Fibroblast of lung (primary cell): ENCODE measurements around the gene NAXD. TPM values are rescaled to one million over a fixed set of nuclear protein-coding genes. Genes with fewer than 3 reads are reported as not detected.

Source experiments
- DNase-seq, 2 donors: peaks; one replicate each; pipeline versions ENCODE4 v3.0.0 to v3.0.0-alpha.2; 2010; ENCODE audit warnings: low read depth in 2 of 2
- H2AFZ ChIP-seq: 2 replicates; pipeline ENCODE4 v1.5.1; 2012; ENCODE audit warnings: low read length, control low read depth, inconsistent platforms
- H3K27ac ChIP-seq: 2 replicates; pipeline ENCODE4 v1.5.1; 2011; ENCODE audit warnings: low read length, control low read depth; ENCODE audit not compliant: insufficient read depth
- H3K27me3 ChIP-seq: 2 replicates; pipeline ENCODE4 v1.5.1; 2011; ENCODE audit warnings: mild to moderate bottlenecking, low read length; ENCODE audit not compliant: control insufficient read depth, insufficient read depth
- H3K36me3 ChIP-seq: 2 replicates; pipeline ENCODE4 v1.5.1; 2011; ENCODE audit warnings: low read length; ENCODE audit not compliant: control insufficient read depth, insufficient read depth
- H3K4me1 ChIP-seq: 2 replicates; pipeline ENCODE4 v1.5.1; 2011; ENCODE audit warnings: low read length; ENCODE audit not compliant: control insufficient read depth, insufficient read depth; ENCODE audit errors: extremely low read depth
- H3K4me2 ChIP-seq: 2 replicates; pipeline ENCODE4 v1.5.1; 2011; ENCODE audit warnings: low read length, control low read depth; ENCODE audit not compliant: insufficient read depth; ENCODE audit errors: extremely low read depth
- H3K4me3 ChIP-seq, 4 experiments: fragments of 200-600 bp in 1 of 4; sonication (generic) in 1 of 4; replicated peaks in 1 of 4; 2 replicates each; pipeline ENCODE4 v1.5.1; 2011 to 2016; ENCODE audit warnings: low read length in 4 of 4, low read depth in 3 of 4, mild to moderate bottlenecking in 3 of 4, control low read depth in 2 of 4, inconsistent platforms in 1 of 4, mixed read lengths in 1 of 4; ENCODE audit not compliant: insufficient read depth in 1 of 4; ENCODE audit errors: control extremely low read depth in 1 of 4
- H3K79me2 ChIP-seq: 2 replicates; pipeline ENCODE4 v1.5.1; 2012; ENCODE audit warnings: mild to moderate bottlenecking, low read length, inconsistent platforms; ENCODE audit not compliant: control insufficient read depth, insufficient read depth
- H3K9ac ChIP-seq: 2 replicates; pipeline ENCODE4 v1.5.1; 2011; ENCODE audit warnings: mild to moderate bottlenecking, low read length, control low read depth; ENCODE audit not compliant: insufficient read depth
- H3K9me3 ChIP-seq: 2 replicates; pipeline ENCODE4 v1.5.1; 2012; ENCODE audit warnings: low read depth, low read length; ENCODE audit not compliant: control insufficient read depth, insufficient read depth
- H4K20me1 ChIP-seq: 2 replicates; pipeline ENCODE4 v1.5.1; 2011; ENCODE audit warnings: low read length; ENCODE audit not compliant: control insufficient read depth, insufficient read depth; ENCODE audit errors: extremely low read depth
- EZH2 ChIP-seq: IDR thresholded peaks from 2 replicates; pipeline ENCODE4 v1.5.1; 2012; ENCODE audit warnings: low read length, control low read depth, mild to moderate bottlenecking; ENCODE audit errors: missing control alignments
- polyA plus RNA-seq, 2 donors: library from polyadenylated mRNA; depleted of rRNA in 1 of 2; stranded (reverse) in 1 of 2; unstranded in 1 of 2; fragments of >200 nt; gene quantifications; 2 replicates each; pipeline ENCODE4 v1.2.1, GENCODE V29; 2011 to 2012; ENCODE audit warnings: missing spikeins in 1 of 2
- total RNA-seq: library from RNA; depleted of rRNA; stranded (reverse); fragments of >200 nt; gene quantifications from 2 replicates; pipeline ENCODE4 v1.2.1, GENCODE V29; 2014
- TF ChIP-seq, protein P1 (sequence below), 2 donors: IDR thresholded peaks in 1 of 2; conservative IDR thresholded peaks in 1 of 2; 1 replicate in 1 of 2; 2 replicates in 1 of 2; pipeline ENCODE4 v1.5.1; 2011 to 2012; ENCODE audit warnings: low read length in 2 of 2, control low read depth in 1 of 2, inconsistent platforms in 1 of 2, low read depth in 1 of 2, mild to moderate bottlenecking in 1 of 2

NAXD gene
- total and polyA plus RNA-seq, 2 donors (not counting 1 experiment from before 2014, with no cell fraction given): 22.4 to 34.0 TPM

DNA sequence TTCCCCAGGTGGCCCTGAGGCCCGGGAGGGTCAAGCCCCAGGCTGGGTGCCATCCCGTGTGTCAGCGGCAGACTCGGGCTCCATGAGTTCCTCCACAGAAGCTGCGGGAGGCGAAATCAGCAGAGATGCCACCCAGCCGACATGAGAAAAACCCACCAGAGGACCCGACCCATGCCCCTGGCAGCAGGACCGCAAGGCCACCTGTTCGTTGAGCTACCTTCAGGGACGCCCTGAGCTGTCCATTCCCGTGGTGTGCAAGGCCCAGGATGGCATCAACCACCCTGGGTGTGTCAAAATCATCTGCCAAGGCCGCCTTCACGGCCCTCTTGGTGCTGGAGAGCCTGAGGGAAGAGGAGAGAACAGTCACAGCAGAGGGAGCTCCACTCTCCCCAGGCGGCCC lies 30.4 kb downstream of the NAXD start:
- Histone ChIP-seq H3K36me3 (peaks cover 19% of the 10 kb centered on the region), H3K9me3 (no peaks in the 10 kb centered on the region), H3K27me3 (no peaks in the 10 kb centered on the region), H3K4me3 (no peak overlapping the region), H3K4me1 (peaks cover 8% of the 10 kb centered on the region), H3K9ac (no peak overlapping the region), H4K20me1 (no peaks in the 10 kb centered on the region), H3K4me2 (no peak overlapping the region), H3K27ac (no peak overlapping the region), H3K79me2 (no peaks in the 10 kb centered on the region), H2AFZ (no peak overlapping the region)
- DNase-seq: no peak
- TF ChIP-seq EZH2: no peak
- TF ChIP-seq, protein P1, sequence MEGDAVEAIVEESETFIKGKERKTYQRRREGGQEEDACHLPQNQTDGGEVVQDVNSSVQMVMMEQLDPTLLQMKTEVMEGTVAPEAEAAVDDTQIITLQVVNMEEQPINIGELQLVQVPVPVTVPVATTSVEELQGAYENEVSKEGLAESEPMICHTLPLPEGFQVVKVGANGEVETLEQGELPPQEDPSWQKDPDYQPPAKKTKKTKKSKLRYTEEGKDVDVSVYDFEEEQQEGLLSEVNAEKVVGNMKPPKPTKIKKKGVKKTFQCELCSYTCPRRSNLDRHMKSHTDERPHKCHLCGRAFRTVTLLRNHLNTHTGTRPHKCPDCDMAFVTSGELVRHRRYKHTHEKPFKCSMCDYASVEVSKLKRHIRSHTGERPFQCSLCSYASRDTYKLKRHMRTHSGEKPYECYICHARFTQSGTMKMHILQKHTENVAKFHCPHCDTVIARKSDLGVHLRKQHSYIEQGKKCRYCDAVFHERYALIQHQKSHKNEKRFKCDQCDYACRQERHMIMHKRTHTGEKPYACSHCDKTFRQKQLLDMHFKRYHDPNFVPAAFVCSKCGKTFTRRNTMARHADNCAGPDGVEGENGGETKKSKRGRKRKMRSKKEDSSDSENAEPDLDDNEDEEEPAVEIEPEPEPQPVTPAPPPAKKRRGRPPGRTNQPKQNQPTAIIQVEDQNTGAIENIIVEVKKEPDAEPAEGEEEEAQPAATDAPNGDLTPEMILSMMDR (conservative IDR thresholded peaks at IDR 0.05 in 1 of 2, IDR thresholded peaks at IDR 0.05 in 1 of 2; ENCODE audit: low read depth in 1 of 2, low read length in 2 of 2): no peak

DNA sequence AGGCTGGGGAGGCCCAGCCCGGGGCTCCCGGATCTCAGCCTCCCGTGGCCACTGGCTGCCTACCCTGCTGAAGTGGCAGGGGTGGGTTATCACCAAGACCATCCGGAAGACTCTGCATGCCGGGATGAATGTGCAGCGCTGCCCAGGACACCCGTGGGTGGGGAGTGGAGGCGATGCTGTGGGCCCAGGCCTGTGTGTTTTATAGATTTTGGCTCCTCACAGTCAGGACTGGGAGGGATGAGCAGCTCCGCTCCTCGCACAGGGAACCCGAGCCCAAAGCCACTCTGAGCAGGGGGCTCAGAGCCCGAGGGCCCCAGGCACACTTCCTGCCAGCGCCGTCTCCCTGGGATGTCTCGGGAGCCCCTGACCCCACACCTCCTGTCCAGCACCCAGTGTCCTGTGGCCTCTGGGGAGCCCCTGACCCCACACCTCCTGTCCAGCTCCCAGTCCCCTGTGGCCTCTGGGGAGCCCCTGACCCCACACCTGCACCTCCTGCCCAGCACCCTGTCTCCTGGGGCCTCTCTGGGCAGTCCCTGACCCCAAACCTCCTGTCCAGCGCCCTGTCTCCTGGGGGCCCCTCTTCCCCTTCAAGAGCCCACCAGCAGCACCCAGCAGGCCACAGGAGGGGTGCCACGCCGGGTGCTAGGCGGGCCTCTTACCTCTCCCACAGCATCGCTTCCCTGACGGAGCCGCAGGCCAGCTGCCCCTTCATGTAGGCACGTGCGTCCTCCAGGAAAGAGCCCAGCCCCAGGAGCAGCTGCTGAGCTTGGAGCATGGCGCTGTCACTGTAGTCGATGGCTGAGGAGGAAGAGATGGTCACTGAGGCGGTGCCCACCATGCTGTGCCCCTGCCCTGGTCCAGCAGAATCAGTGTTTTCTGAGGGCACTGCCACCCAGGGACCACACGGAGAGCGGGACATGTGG lies 31.4 kb downstream of the NAXD start:
- peaks cover 15% of the 10 kb centered on the region for H3K36me3 ChIP-seq
- no peak overlapping the region for H3K4me2 ChIP-seq
- no peaks in the 10 kb centered on the region for H3K9me3 ChIP-seq
- no peak overlapping the region for H3K27ac ChIP-seq
- no peaks in the 10 kb centered on the region for H4K20me1 ChIP-seq
- TF ChIP-seq, protein P1 (conservative IDR thresholded peaks at IDR 0.05 in 1 of 2, IDR thresholded peaks at IDR 0.05 in 1 of 2; ENCODE audit: low read depth in 1 of 2, low read length in 2 of 2): no peak
- TF ChIP-seq EZH2: no peak
- no peaks in the 10 kb centered on the region for H3K79me2 ChIP-seq
- peaks cover 2% of the 10 kb centered on the region for H3K4me1 ChIP-seq
- no peak overlapping the region for H3K4me3 ChIP-seq
- no peak for DNase-seq
- H2AFZ ChIP-seq: no peak overlapping the region
- no peaks in the 10 kb centered on the region for H3K27me3 ChIP-seq
- no peak overlapping the region for H3K9ac ChIP-seq

DNA sequence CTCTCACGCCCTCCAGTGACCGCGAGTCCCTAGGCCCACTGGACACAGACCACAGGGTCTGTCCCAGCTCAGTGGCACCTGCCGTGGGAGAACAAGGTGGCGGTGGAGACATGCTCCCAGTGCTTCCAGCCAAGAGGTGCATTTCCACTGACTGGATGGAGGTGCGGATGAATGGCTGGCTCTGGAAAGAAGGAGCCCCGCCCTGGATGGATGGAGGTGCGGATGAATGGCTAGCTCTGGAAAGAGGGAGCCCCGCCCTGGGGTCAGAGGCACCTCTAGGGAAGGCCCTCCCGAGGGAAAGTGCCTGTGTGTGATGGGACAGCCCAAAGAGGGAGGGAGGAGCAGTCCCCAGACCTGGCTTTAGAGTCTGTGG lies 32.0 kb downstream of the NAXD start:
- no peak overlapping the region for H3K4me2 ChIP-seq
- no peak for DNase-seq
- no peak overlapping the region for H3K4me3 ChIP-seq
- no peak overlapping the region for H3K9ac ChIP-seq
- no peak overlapping the region for H2AFZ ChIP-seq
- H3K9me3 ChIP-seq: no peaks in the 10 kb centered on the region
- H3K4me1 ChIP-seq: peaks cover 2% of the 10 kb centered on the region
- TF ChIP-seq EZH2: no peak
- TF ChIP-seq, protein P1 (conservative IDR thresholded peaks at IDR 0.05 in 1 of 2, IDR thresholded peaks at IDR 0.05 in 1 of 2; ENCODE audit: low read depth in 1 of 2, low read length in 2 of 2): no peak
- no peak overlapping the region for H3K27ac ChIP-seq
- H3K79me2 ChIP-seq: no peaks in the 10 kb centered on the region
- H3K36me3 ChIP-seq: peaks cover 12% of the 10 kb centered on the region
- H4K20me1 ChIP-seq: no peaks in the 10 kb centered on the region
- H3K27me3 ChIP-seq: no peaks in the 10 kb centered on the region
